CD4-positive, alpha-beta T cell treated with Interleukin-10 for 1 hour (primary cell): ENCODE data around the gene GATAD2A.

Experiments
- DNase-seq: peaks from one replicate; pipeline ENCODE4 v3.0.0-alpha.2; 2020

GATAD2A gene

DNA sequence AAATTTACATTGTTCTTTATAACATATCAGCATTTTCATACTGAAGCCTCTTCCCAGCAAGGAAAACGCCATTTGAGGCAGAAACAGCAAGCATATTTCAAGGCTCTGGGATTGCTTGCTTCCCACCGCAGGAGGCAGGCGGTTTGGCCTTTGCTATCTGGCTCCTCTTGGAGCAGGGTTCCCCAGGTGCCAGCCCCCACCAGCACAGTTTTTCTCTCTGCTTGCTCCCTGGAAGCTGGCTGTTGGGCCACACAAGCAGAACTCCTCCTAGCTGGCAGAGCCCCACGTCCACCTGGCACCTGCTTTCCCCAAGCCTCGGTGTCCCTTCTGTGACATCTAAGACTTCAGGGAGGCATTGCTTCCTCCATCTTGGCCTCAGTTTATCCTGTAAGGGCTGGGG lies 16.7 kb downstream of the GATAD2A start:
- no peak for DNase-seq

DNA sequence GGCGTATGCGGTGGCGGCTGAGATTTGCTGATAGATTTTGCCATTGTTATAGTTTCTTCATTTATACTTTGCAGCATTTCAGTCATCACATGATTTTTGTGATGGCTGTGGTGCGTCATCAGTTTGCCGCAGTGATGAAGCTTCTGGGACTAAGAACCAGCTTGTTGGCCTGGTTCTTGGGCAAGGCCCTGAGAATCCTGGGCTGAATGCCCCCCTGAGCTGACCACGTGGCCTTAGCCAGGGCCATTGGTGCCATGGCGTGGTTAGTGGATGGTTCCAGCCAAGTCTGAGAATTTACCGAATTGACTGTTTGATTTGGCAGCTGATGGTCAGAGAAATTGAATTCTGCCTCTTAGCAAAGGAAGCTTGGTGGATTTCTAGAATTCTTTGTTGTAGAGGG lies 17.8 kb downstream of the GATAD2A start:
- DNase-seq, result no peak

GRCh38 chr19:19425170-19425875 lies 19.8 kb downstream of the GATAD2A start:
- no peak for DNase-seq

DNA sequence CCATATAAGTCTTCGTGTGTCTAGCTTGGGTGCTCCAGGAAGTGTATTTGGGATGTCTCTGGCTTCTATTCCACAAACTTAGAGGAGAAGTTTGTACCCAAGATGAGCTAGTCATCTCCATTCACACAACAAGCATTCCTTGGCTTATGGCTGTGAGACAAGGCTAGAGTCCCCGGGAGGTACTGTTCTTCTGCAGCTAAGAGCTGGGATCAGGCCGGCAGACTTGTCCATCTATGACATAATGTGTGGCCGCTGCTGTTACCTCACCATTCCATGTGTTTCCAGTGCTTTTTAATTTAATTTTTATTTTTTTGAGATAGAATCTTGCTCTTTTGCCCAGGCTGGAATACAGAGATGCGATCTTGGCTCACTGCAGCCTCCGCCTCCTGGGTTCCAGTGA lies 20.7 kb downstream of the GATAD2A start:
- no peak for DNase-seq

- DNase-seq, result no peak
Observed at GRCh38 chr19:19426799-19427198, 21.3 kb downstream of the GATAD2A start.

DNA sequence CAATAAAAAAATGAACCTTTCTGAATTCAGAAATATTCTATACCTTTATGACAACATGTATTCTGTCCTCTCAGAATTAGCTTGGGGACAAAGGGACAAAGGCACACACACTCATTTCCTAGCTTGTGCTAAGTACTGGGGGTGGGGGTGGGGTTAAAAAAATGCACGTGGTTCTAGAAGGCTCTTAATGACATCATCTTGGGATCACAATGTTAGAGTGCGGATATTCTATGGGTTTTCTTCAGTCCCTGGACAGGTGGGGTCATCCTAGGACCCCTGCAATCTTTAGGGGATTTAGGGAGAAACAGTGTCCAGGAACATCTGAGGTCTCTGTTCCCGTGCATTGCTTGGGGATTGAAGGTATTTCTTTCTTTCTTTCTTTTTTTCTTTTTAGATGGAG lies 21.8 kb downstream of the GATAD2A start:
- no peak for DNase-seq

- no peak for DNase-seq
Observed at GRCh38 chr19:19427944-19428343, 22.5 kb downstream of the GATAD2A start.

GRCh38 chr19:19428746-19429145 lies 23.3 kb downstream of the GATAD2A start:
- DNase-seq, result no peak

- no peak for DNase-seq
Observed at GRCh38 chr19:19429361-19429760, 23.9 kb downstream of the GATAD2A start.

DNA sequence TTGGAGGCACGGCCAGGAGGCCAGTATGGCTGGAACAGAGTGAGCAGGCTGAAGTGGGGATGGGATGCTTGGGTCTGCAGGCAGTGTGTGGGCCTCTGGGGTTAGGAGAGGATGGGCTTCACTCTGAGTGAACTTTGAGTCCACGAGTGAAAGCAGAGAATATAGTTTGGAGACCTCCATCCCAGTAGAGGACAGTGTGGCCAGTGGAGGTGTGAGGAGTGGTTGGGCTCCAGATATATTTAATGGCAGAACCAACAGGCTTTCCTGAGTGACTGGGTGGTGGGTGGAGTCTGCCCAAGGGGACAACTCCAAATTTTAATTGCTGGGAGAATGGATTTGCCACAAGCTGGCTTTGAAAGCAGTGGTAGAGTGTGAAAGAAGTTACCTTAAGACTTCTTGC lies 27.3 kb downstream of the GATAD2A start:
- DNase-seq, result no peak

DNA sequence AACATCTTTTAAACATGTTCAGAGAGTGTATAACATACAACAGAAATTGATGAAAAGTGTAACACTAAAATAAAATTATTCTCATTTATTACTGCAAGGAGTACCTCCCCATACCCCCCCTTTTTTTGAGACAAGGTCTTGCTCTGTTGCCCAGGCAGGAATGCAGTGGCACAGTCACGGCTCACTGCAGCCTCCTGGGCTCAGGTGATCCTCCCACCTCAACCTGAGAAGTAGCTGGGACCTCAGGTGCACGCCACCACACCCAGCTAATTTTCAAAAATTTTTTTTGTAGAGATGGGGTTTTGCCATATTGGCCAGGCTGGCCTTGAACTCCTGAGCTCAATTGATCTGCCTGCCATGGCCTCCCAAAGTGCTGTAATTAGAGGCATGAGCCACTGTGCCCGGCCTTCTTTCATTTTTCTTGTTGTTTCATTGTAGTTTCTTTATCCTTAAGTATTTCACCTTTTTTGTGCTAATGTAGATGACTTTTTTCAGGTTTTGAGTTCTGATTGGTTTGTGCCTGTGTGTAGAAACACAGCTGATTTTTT lies 28.3 kb downstream of the GATAD2A start:
- no peak for DNase-seq

DNA sequence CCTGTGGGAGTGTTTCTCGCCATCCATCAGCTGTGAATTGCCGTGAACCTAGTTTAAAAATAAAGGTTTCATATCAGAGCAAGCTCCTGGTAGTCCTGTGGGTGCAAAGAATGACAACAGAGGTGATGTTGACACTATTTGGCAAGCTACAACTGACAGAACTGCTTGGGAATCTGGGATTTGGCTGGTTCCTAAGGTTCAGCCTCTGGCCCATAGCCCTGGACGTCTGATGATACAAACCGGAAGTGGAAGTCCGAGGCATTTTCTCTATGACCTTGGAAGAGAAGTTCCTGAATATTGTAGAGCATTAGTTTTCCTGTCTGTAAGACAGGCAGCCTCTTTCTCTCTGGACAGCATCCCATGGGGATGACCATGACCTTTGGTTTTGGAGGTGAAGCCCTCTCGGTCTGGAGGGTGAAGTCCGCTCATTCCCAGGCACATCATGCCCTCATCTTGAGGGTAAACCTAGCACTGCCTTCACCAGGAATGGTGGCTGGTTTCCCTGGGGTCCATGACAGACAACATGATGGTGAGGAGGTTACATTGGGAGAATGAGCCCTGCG lies 29.1 kb downstream of the GATAD2A start:
- no peak for DNase-seq

DNA sequence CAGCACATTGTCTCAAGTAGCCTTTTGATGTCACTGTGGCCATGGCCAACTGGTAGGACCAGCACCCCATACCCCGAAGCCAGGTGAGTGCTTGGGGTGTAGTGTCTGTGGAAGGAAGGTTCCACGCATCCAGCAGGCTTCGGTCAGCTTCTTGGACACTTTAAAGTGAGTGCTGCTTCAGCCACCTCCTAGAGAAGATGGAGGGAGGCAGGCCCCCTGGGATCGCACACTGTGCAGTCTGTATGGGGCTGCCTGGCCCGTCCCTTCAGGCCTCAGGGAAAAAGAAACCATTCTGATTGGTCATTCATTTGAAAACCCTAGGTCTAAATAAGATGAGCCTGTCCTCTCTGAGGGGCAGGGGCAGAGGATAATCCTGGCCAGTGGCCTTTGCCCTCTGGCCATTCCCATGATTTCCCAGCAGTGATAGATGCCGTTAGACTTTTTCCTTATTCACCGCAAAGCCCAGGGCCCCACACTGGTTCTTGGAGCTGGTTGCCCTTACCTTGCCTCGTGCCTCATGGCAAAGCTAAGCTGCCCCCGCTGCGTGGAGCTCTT lies 30.7 kb downstream of the GATAD2A start:
- no peak for DNase-seq

DNA sequence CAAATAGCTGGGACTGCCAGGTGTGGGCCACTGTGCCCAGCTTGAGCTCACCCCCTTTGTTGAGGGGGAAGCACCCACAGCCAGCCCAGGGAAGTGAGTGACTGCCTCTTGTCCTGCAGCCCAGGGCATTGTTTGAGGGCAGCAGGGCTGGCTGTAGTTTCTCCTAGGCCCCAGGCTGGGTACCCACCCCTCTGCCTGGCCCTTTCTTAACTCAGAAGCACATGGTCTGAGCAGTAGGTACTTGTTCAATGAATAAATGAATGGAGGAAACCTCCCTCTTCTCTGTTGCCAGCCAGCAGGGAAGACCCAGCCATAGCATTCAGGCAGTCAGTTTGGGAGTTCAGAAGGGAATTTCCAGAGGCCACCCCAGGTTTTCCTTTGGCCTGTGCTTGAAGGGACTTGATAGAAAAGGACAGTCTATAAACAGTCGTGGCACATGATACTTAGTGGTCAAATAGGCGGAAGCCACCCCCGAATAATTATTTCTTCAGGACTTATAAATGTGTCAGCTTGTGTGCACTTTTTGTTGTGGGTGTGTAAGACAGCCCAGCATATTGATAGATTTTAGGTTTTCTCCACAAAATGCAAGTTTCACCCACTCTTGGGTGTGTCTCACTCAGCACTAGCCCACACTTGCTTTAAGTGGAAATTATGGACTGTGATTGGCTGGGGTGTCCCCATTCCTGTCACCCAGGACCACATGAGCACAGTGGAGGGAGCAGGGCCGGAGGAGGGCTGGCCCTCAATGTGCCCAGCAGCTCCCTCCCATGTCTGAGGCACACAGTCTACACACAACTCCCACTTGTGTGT lies 33.1 kb downstream of the GATAD2A start:
- no peak for DNase-seq

- no peak for DNase-seq
Observed at GRCh38 chr19:19439176-19439482, 33.7 kb downstream of the GATAD2A start.

- DNase-seq, result no peak
Observed at GRCh38 chr19:19443283-19443682, 37.8 kb downstream of the GATAD2A start.

DNA sequence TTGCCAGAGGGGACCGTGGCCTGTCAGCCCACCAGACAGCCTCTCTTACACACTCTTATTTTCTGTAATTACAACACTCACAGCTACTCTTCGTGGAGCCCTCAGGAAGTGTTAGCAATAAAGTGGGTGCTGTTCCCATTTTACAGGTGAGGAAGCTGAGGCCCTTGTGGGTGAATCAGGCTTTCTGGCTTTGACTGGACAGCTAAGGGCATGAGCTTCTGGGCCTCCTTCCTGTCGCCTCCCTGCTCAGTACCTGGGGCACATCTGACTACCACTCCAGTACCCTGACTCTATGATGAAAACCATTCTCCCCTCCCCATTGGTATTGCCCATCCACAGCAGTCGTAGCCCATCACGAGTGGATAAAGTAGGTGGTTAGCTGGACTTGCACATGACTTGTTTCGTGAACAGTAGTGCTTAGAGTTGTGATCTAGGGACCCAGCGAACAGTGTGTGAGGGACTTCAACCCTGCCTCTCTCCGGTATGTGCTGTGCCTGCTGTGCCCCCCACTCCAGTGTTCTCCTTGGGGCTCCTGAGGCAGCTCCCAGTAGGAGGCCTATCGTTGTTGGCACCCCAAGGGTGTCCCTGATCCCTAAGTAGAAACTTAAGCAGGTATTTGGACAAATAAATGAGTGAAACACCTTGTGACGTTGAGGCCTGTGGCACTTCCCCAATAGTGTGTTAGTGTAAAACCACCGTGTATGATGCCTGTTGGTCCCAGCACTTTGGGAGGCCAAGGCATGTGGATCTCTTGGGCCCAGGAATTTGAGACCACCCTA lies 38.6 kb downstream of the GATAD2A start:
- DNase-seq, result no peak

DNA sequence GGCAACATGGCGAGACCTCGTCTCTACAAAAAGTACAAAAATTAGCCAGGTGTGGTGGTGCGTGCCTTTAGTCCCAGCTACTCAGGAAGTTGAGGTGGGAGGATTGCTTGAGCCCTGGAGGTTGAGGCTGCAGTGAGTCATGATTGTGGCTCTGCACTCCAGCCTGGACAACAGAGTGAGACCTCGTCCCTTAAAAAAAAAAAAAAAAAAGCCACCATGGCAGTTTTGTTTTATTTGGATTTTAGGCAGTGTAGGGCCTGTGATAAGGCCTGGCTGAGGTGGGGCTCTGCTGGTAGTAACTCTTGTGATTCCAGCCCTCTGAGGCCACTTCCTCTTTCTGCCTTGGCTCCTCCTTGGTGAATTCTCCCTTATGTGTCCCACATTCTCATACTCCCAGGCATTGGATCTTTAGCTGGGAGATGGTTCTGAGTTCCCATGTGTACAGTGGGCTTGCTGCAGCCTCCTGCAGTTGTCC lies 39.2 kb downstream of the GATAD2A start:
- peak; percentile 36 for DNase-seq

GRCh38 chr19:19445288-19445687 lies 39.8 kb downstream of the GATAD2A start:
- no peak for DNase-seq

DNA sequence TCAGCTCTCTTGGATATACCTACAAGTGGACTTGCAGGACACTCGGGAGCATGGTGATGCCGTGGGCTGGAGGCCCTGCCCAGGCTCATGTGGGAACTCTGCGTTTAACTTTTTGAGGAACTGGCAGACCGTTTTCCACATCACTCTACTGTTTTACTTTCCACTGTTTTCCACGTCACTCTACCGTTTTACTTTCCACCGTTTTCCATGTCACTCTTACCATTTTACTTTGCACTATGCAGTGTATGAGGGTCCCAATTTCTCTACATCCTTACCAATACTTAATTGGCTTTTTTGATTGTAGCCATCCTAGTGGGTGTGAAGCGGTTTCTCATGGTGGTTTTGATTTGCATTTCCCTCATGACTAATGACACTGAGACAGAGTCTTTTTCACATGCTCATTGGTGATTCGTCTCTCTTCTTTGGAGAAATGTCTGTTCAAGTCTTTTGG lies 40.5 kb downstream of the GATAD2A start:
- DNase-seq, result peak; percentile 31

- DNase-seq, result no peak
Observed at GRCh38 chr19:19446655-19447437, 41.4 kb downstream of the GATAD2A start.
